Neural progenitor cell (in vitro differentiated cells): Measurements from ENCODE around the gene CNTN5. TPM values are rescaled to one million over a fixed set of nuclear protein-coding genes. Genes with fewer than 3 reads are reported as not detected.

Experiments
- DNase-seq: peaks from one replicate; pipeline ENCODE4 v3.0.0-alpha.2; 2016; ENCODE audit warnings: low spot score
- H2AFZ ChIP-seq: fragments of 200-600 bp; sonication (generic); replicated peaks from 2 replicates; pipeline ENCODE4 v1.6.1; 2016; ENCODE audit warnings: antibody characterized with exemption
- H3F3A ChIP-seq: fragments of 200-600 bp; sonication (generic); 2 replicates; pipeline ENCODE4 v1.6.1; 2016; ENCODE audit warnings: antibody characterized with exemption, low read depth
- H3K27ac ChIP-seq: fragments of 200-600 bp; sonication (generic); 2 replicates; pipeline ENCODE4 v1.5.1; 2016; ENCODE audit warnings: mild to moderate bottlenecking
- H3K27me3 ChIP-seq: fragments of 200-600 bp; sonication (generic); 2 replicates; pipeline ENCODE4 v1.6.1; 2016; ENCODE audit warnings: mild to moderate bottlenecking, moderate library complexity
- H3K36me3 ChIP-seq: fragments of 200-600 bp; sonication (generic); 2 replicates; pipeline ENCODE4 v1.5.1; 2016
- H3K4me1 ChIP-seq: fragments of 200-600 bp; sonication (generic); 2 replicates; pipeline ENCODE4 v1.6.1; 2016; ENCODE audit warnings: mixed run types
- H3K4me2 ChIP-seq: fragments of 200-600 bp; sonication (generic); 2 replicates; pipeline ENCODE4 v1.6.1; 2016
- H3K4me3 ChIP-seq: fragments of 200-600 bp; sonication (generic); 2 replicates; pipeline ENCODE4 v1.5.1; 2016
- H3K79me2 ChIP-seq: fragments of 200-600 bp; sonication (generic); 2 replicates; pipeline ENCODE4 v1.6.1; 2016; ENCODE audit warnings: low read depth
- H3K9ac ChIP-seq: fragments of 200-600 bp; sonication (generic); 2 replicates; pipeline ENCODE4 v1.6.1; 2016
- H3K9me3 ChIP-seq: fragments of 200-600 bp; sonication (generic); 2 replicates; pipeline ENCODE4 v1.5.1; 2016; ENCODE audit warnings: low read depth
- H4K20me1 ChIP-seq: fragments of 200-600 bp; sonication (generic); 2 replicates; pipeline ENCODE4 v1.6.1; 2016; ENCODE audit warnings: low read depth
- H3K27ac Mint-ChIP-seq: 3 replicates; pipeline ENCODE4 v1.8.0; 2021; ENCODE audit warnings: mixed read lengths
- H3K27me3 Mint-ChIP-seq: 2 replicates; pipeline ENCODE4 v1.8.0; 2022; ENCODE audit warnings: low read depth, mild to moderate bottlenecking, inconsistent platforms, moderate library complexity, mixed read lengths; ENCODE audit not compliant: insufficient read depth
- H3K36me3 Mint-ChIP-seq: 3 replicates; pipeline ENCODE4 v1.8.0; 2021; ENCODE audit warnings: mixed read lengths
- H3K4me1 Mint-ChIP-seq: 3 replicates; pipeline ENCODE4 v1.8.0; 2021; ENCODE audit warnings: mixed read lengths
- H3K4me3 Mint-ChIP-seq: 3 replicates; pipeline ENCODE4 v1.8.0; 2021; ENCODE audit warnings: mild to moderate bottlenecking, moderate library complexity, mixed read lengths
- H3K9me3 Mint-ChIP-seq: 3 replicates; pipeline ENCODE4 v1.8.0; 2020; ENCODE audit warnings: mixed read lengths
- EZH2 ChIP-seq: fragments of 200-600 bp; sonication (generic); IDR thresholded peaks from 2 replicates; pipeline ENCODE4 v1.6.1; 2017; ENCODE audit warnings: antibody characterized with exemption, mild to moderate bottlenecking, moderate library complexity
- EZH2phosphoT487 ChIP-seq: fragments of 200-600 bp; sonication (generic); IDR thresholded peaks from 2 replicates; pipeline ENCODE4 v1.6.1; 2017; ENCODE audit warnings: antibody characterized with exemption
- total RNA-seq: library from RNA; depleted of rRNA; stranded (reverse); fragments of >200 nt; gene quantifications from 2 replicates; pipeline ENCODE4 v1.2.3, GENCODE V29; 2015; ENCODE audit warnings: low replicate concordance
- TF ChIP-seq, protein P1 (sequence below): fragments of 200-600 bp; sonication (generic); IDR thresholded peaks from 2 replicates; pipeline ENCODE4 v1.5.1; 2017; ENCODE audit warnings: antibody characterized with exemption, mild to moderate bottlenecking

CNTN5 gene
- total RNA-seq, 1 donor from 2014 or later: 0.19 TPM

DNA sequence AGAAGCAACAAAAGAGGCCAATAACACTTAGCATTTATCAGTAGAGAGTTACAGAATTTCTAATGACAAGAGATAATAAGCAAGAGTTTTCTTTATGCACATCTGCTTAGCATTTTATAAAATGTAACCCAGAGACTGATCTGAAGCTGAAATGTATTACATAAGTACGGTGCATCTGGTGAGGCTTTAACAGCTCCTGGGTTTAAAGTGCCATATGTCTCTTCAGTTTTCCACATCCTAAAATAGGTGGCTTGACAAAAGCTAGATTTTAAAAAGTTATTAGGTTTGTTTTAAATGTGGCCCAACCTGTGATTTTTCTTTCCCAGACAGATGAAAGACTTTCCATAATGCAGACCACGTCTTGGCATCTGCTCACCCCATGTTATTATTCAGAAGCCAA, 1045.7 kb downstream of the CNTN5 start:
- H3F3A ChIP-seq: no peaks in the 10 kb centered on the region
- H3K9me3 ChIP-seq: no peaks in the 10 kb centered on the region
- Mint-ChIP-seq H3K36me3 (no peaks in the 10 kb centered on the region), H3K9me3 (no peaks in the 10 kb centered on the region), H3K27ac (no peak overlapping the region), H3K4me1 (no peaks in the 10 kb centered on the region), H3K27me3 (no peaks in the 10 kb centered on the region), H3K4me3 (no peak overlapping the region)
- H3K4me1 ChIP-seq: no peaks in the 10 kb centered on the region
- H3K79me2 ChIP-seq: no peaks in the 10 kb centered on the region
- H3K27me3 ChIP-seq: no peaks in the 10 kb centered on the region
- no peak overlapping the region for H3K4me3 ChIP-seq
- no peak overlapping the region for H3K27ac ChIP-seq
- no peak overlapping the region for H3K9ac ChIP-seq
- H2AFZ ChIP-seq: no peak overlapping the region
- no peak for DNase-seq
- no peak for TF ChIP-seq EZH2phosphoT487
- TF ChIP-seq, protein P1, sequence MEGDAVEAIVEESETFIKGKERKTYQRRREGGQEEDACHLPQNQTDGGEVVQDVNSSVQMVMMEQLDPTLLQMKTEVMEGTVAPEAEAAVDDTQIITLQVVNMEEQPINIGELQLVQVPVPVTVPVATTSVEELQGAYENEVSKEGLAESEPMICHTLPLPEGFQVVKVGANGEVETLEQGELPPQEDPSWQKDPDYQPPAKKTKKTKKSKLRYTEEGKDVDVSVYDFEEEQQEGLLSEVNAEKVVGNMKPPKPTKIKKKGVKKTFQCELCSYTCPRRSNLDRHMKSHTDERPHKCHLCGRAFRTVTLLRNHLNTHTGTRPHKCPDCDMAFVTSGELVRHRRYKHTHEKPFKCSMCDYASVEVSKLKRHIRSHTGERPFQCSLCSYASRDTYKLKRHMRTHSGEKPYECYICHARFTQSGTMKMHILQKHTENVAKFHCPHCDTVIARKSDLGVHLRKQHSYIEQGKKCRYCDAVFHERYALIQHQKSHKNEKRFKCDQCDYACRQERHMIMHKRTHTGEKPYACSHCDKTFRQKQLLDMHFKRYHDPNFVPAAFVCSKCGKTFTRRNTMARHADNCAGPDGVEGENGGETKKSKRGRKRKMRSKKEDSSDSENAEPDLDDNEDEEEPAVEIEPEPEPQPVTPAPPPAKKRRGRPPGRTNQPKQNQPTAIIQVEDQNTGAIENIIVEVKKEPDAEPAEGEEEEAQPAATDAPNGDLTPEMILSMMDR: no peak
- TF ChIP-seq EZH2: no peak
- H4K20me1 ChIP-seq: no peaks in the 10 kb centered on the region
- no peak overlapping the region for H3K4me2 ChIP-seq
- no peaks in the 10 kb centered on the region for H3K36me3 ChIP-seq

- Histone ChIP-seq H4K20me1 (no peaks in the 10 kb centered on the region), H3K9me3 (no peaks in the 10 kb centered on the region), H3F3A (no peaks in the 10 kb centered on the region), H3K27me3 (no peaks in the 10 kb centered on the region), H3K9ac (no peak overlapping the region), H3K4me2 (no peak overlapping the region), H2AFZ (no peak overlapping the region), H3K79me2 (no peaks in the 10 kb centered on the region), H3K4me1 (peaks cover 5% of the 10 kb centered on the region), H3K4me3 (no peak overlapping the region), H3K36me3 (no peaks in the 10 kb centered on the region), H3K27ac (no peak overlapping the region)
- peaks cover 6% of the 10 kb centered on the region for H3K4me1 Mint-ChIP-seq
- no peaks in the 10 kb centered on the region for H3K36me3 Mint-ChIP-seq
- H3K9me3 Mint-ChIP-seq: no peaks in the 10 kb centered on the region
- H3K4me3 Mint-ChIP-seq: no peak overlapping the region
- TF ChIP-seq, protein P1: no peak
- no peak for TF ChIP-seq EZH2
- no peak overlapping the region for H3K27ac Mint-ChIP-seq
- H3K27me3 Mint-ChIP-seq: no peaks in the 10 kb centered on the region
- DNase-seq: no peak
Observed at GRCh38 chr11:100068116-100068515, 1047.4 kb downstream of the CNTN5 start.

DNA sequence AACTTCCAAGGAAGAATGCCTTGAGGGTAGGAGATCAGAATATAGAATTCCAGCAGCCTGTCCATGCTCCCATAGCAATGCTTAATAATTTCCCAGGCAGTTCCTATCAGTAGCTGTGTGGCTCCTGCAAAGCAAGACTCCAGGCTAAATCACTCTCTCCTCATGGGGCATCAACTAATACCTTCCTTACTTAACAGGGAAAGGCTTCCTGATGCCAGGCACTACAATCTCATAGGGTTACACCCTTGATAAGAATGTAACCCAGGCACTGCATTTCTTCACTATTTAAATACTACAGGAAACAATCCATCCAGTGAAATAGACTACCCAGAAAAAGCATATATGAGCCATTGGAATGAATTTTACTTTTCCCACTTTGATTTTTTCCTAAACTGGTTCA, 1051.4 kb downstream of the CNTN5 start:
- no peak overlapping the region for H3K4me3 ChIP-seq
- Mint-ChIP-seq H3K9me3 (no peaks in the 10 kb centered on the region), H3K4me3 (no peak overlapping the region), H3K4me1 (peaks cover 6% of the 10 kb centered on the region), H3K27me3 (no peaks in the 10 kb centered on the region), H3K36me3 (no peaks in the 10 kb centered on the region), H3K27ac (no peak overlapping the region)
- peaks cover 5% of the 10 kb centered on the region for H3K4me1 ChIP-seq
- no peak overlapping the region for H3K9ac ChIP-seq
- no peaks in the 10 kb centered on the region for H3F3A ChIP-seq
- no peaks in the 10 kb centered on the region for H3K27me3 ChIP-seq
- DNase-seq: peak; percentile 2
- no peaks in the 10 kb centered on the region for H4K20me1 ChIP-seq
- H3K27ac ChIP-seq: no peak overlapping the region
- no peaks in the 10 kb centered on the region for H3K79me2 ChIP-seq
- no peaks in the 10 kb centered on the region for H3K36me3 ChIP-seq
- no peaks in the 10 kb centered on the region for H3K9me3 ChIP-seq
- no peak overlapping the region for H2AFZ ChIP-seq
- TF ChIP-seq EZH2phosphoT487 (no peak), EZH2 (no peak)
- TF ChIP-seq, protein P1: no peak
- no peak overlapping the region for H3K4me2 ChIP-seq

GRCh38 chr11:100080381-100080780, 1059.6 kb downstream of the CNTN5 start:
- H3K9me3 Mint-ChIP-seq: no peaks in the 10 kb centered on the region
- Histone ChIP-seq H2AFZ (no peak overlapping the region), H3F3A (no peaks in the 10 kb centered on the region), H3K4me2 (no peak overlapping the region), H3K9ac (no peak overlapping the region), H3K27ac (peak overlapping the region; percentile 50), H3K9me3 (no peaks in the 10 kb centered on the region), H3K79me2 (no peaks in the 10 kb centered on the region), H3K4me3 (no peak overlapping the region), H3K36me3 (no peaks in the 10 kb centered on the region), H3K4me1 (peaks cover 11% of the 10 kb centered on the region), H4K20me1 (no peaks in the 10 kb centered on the region), H3K27me3 (no peaks in the 10 kb centered on the region)
- TF ChIP-seq EZH2 (no peak), EZH2phosphoT487 (no peak)
- TF ChIP-seq, protein P1: no peak
- DNase-seq: peak; percentile 5
- H3K27ac Mint-ChIP-seq: no peak overlapping the region
- H3K4me3 Mint-ChIP-seq: no peak overlapping the region
- H3K36me3 Mint-ChIP-seq: no peaks in the 10 kb centered on the region
- H3K27me3 Mint-ChIP-seq: no peaks in the 10 kb centered on the region
- no peaks in the 10 kb centered on the region for H3K4me1 Mint-ChIP-seq
